Activated CD4-positive, CD25-positive, alpha-beta regulatory T cell treated with anti-CD3 and anti-CD28 coated beads, Interleukin-2, amount 50 U/mL, for 24 hours (primary cell): ENCODE measurements around the gene RYR3.
"Not testable (repeated sequence)": the region's sequence is repeated elsewhere in the genome, so short reads cannot be mapped to it uniquely, and the experiment has no call there.

Experiments
- ATAC-seq, 2 donors: fragments of 150-1000 bp; cut with Tn5 transposase; one replicate each; pipeline ENCODE4 v1.10.0; 2021; ENCODE audit warnings: mild to moderate bottlenecking in 1 of 2, moderate library complexity in 1 of 2

RYR3 gene

GRCh38 chr15:33788906-33789540 is 478.3 kb downstream of the RYR3 start:
- ATAC-seq, result no peak

DNA sequence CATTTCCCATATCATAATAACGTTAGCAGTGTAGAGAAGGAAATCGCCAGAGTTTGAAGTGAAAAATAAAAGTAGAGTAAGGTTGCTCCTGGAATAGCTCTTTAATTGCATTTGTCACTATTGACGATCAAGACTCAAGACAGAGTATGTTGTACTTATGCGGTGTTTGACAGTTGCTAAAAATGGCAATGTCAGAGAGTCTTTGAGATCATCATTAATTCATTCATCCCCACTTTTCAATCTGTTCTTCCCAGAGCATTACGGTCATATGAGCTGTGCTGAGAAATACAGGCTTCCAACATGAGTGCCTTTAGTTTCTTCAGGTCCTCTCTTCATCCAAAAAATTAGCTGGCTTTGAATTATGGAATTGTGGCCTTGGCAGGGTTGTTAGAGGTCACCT is 483.7 kb downstream of the RYR3 start:
- no peak for ATAC-seq

GRCh38 chr15:33795070-33795469 is 484.3 kb downstream of the RYR3 start:
- no peak for ATAC-seq

DNA sequence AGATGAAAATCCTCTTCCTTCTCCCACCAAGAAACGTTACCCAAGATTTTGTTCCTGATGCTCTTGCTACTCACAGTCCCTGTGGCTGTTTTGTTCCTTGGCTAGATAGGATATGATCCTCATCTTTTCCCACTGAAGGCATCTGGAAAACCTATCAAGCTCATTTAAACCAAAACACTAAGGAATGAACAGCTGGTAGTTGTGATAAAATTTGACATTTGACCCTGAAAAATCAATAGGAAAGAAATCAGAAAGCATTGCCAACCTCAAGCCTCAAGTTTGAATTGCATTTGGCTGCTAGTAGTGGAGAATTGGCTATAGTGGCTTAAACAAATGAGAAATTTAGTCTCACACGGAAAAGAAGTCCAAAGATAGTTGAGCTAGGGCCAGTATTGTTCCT is 486.9 kb downstream of the RYR3 start:
- no peak for ATAC-seq

DNA sequence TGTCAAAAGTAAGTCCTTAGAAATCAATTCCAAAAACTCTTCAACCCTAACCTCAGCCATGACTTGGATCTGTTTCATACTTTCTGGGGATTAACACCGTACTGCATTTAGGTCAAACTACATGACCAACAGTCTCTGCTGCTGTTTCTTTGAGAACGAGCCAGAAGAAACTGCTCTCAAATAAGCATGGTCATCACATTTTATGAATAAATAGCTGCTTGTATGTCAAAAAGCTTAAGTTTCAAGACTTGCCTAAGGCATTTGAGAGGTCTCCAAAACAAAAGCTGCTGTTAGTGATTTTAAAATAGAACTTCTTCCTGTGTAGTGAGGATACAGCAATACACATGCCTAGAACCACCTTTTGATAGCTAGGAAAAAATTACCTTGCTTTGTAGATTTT is 491.2 kb downstream of the RYR3 start:
- ATAC-seq, result no peak

GRCh38 chr15:33807665-33808064 is 496.9 kb downstream of the RYR3 start:
- ATAC-seq, result no peak

DNA sequence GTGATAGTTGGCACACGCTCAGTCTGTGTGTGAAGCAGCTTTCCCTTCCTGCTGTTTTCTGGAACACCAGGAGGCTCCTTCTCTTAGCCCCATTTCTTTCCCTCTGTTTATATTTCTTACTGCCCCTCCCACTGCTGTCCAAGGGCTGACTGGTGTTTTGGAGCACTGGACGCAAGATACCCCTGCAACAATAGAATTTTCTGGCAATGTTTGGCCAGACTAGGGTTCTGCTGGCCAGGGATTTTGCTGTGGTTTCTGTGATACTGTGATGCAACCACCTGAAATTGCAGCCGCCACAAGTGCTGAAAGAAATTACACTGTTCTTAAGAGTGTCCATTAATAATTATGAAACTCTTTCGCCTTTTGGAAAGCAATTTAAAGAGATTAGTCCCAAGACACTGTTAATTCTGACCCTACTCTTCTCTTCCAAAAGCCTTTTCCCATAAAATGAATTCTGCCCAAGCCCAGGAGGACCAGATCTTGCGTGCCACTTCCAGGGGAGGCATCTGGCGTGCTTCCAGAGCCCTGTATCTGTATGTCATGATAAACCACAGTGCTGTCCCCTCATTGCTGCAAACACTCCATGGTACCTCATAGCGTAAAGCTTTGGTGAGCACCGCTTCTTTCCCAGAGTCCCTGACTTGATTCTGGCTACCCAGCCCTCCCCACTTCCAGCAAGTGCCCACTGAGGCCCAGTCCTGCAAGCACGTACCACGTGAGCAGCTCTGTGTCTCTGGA is 498.1 kb downstream of the RYR3 start:
- ATAC-seq, result no peak

DNA sequence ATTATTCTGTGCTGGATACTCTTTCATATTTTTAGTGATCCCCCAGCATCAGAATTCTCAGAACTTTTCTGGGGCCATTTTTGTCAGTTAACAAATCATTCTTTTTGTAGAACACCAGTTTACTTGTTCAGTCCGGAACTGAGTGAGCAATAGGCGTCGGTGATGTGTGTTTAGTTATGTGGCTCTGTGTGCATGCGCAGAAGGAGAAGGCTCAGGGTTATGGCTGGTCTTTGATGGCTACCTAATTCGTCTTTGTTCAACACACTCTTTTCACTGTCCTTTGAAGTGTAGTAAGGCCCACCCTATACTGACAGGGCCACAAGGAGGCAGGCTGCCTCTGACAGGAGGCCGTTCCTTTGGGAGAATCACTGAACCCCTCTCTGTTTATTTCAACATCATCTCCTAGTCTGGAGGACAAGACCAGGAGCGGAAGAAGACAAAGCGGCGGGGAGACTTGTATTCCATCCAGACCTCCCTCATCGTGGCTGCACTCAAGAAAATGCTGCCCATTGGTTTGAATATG is 499.4 kb downstream of the RYR3 start:
- ATAC-seq, result no peak

- no peak for ATAC-seq
Observed at GRCh38 chr15:33810806-33811205, 500.0 kb downstream of the RYR3 start.

DNA sequence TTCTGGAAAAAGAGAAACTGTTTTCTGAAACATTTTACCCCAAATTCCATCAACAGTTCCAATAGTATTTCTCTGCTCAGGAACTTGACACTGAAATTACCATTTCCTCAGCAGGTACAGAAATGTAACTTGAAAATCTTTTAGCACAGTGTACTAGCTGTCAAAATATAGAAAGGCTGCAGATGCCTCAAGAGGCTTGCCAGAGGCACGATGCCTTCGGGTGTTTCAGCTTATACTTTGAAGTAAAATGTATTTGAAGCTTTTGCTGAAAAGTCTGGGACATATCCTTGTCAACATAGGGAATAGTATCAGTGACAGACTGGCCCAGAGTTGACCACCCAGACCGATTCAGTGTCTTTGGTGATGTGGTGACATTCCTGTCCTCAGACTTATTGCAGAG is 503.1 kb downstream of the RYR3 start:
- ATAC-seq, result no peak

DNA sequence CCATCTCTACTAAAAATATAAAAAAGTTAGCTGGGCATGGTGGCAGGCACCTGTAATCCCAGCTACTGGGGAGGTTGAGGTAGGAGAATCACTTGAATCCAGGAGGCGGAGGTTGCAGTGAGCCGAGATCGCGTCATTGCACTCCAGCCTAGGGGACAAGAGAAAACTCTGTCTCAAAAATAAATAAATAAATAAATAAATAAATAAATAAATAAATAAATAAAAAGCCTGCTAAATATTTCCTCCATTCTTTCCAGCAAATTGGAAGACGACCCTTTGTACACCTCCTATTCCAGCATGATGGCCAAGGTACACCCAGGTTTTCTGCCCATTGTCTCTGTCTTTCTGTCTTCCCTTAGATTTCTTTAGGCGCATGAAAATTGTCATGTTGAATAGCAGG is 508.7 kb downstream of the RYR3 start:
- not testable (repeated sequence) for ATAC-seq

- ATAC-seq, result no peak
Observed at GRCh38 chr15:33822479-33822878, 511.7 kb downstream of the RYR3 start.

DNA sequence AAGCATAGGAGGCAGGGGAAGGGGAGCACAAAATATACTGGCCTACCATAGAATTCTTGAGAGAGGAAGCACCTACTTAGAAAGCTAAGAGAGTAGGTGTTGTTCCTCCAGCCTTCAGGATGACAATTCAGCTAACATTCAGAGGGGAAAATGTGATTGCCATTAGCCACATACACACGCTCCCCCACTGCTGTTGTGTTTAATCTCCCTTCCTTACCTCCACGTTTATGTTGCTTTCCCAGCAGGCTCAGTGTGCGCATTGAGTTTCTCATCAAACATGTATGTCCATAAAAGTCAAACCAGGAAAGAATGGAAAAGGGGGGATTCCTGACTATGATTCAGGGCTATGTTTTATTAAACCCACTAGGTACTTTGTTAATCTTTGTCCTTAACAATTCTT is 512.4 kb downstream of the RYR3 start:
- no peak for ATAC-seq

DNA sequence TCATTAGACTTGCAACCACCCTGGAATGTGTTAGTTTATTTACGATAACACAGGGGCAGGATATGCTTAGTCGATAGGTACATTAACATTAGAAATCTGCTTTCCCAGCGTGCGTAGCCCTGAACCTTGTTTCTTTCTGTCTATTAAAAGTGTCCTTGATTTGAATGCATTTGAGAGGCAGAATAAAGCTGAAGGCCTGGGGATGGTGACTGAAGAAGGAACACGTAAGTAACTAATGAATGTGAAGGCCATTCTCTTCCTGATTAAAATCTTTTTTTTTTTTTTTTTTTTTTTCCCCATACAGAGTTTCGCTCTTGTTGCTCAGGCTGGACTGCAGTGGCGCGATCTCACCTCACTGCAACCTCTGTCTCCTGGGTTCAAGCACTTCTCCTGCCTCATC is 514.7 kb downstream of the RYR3 start:
- no peak for ATAC-seq

DNA sequence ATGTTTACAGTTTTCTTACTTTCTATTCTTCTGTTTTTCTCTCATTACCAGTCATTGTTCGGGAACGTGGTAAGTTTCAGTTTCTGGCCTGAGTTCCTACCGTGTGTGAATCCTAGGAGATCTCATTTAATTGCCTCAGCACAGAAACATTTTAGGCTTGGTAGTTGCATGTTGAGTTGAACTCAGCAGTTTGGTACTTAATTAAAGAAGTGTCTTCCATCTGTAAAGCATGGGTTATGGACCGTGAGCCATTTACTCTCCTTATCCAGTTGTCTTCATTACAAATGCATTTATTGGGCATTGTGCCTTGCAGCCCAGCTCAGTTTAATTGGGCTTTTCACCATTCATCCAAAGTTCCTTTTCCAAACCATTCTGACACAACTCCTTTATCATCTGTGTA is 515.4 kb downstream of the RYR3 start:
- ATAC-seq, result no peak

DNA sequence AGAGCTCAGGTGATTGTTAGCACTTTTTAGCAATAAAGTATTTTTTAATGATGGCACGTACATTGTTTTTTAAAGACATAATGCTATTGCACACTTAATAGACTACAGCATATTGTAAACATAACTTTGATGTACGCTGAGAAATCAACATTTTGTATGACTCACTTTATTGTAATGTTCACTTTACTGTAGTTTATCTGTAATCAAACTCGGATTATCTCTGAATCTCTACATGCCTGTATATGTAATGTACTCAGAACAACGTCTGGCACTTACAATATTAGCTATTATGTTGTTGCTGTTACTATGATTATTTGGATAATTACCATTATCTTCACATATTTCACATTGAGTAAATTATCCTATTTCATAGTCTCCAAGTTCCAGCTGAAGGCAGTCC is 519.6 kb downstream of the RYR3 start:
- ATAC-seq, result no peak

DNA sequence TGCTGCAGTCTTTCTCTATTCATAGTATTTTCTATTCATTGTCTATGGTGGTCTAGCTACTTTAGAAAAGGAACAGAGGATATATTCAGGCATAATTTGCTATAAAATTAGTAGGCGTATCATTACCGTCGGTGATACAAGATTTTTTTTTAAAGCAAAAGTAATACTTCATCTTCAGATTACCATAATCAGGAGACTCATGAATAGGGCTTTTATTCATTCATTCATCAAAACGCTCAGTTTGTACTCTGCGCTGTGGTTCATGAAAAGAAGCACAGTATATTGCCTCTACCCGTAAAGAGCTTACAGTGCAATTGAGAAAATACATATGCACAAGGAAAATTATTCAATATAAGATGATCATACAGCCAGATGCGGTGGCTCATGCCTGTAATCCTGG is 520.9 kb downstream of the RYR3 start:
- ATAC-seq, result no peak

DNA sequence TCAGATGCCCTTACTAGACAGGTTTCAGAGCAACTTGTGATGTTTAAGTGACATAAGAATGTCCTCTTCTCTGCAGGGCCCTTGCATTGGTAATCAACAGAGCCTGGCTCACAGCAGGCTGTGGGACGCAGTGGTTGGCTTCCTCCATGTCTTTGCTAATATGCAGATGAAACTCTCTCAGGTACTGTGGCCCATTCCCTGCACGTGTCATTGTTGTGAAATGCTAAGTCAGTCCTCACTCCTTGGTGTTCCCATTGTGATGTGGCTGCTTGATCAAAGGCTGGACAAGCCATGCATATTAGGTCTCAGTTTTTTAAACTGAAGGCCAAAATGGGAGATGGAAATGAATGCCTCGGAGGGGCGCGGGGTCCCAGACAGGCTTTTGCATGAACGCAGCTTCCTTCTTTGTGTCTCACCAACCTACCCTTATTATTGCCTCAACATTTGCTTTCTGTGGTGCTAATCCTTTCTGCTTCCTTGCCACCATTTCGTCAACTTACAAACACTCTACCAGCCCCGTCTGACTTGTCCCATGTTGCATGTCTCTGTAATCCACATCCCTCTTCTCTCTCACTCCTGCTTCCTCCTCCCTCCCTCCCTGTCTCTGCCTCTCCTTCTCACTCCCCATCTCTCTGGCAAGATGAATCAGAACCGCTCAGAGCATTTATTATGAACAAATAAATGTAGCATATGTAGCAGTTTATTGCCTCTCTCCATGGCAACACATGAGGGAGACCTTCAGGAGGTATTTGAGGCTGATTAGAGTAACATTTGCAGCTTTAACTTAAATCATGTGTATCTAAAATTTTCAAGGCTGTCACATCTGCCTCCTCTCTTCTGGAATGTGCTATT is 524.4 kb downstream of the RYR3 start:
- no peak for ATAC-seq

- ATAC-seq, result no peak
Observed at GRCh38 chr15:33837294-33837693, 526.5 kb downstream of the RYR3 start.

- ATAC-seq, result no peak
Observed at GRCh38 chr15:33839540-33839939, 528.8 kb downstream of the RYR3 start.

- no peak for ATAC-seq
Observed at GRCh38 chr15:33840615-33841014, 529.8 kb downstream of the RYR3 start.

DNA sequence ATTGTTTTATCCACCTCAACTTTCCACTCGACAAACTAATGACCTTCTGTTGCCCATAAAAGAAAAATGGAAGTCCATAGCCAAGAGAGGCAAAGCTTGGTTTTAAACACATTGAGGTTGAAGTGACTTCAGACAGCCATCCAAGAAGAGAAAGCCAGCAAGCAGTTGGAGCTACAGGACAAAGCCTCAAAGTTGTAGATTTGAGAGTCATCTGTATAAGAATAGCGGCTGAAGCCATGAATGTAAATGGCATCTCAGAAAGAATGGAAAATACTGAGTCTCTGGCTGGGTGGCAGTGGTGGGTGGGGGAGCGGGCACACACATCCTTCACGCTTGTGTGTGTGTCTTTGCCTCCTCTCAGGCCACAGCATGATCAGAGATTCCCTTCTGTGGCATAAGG is 533.4 kb downstream of the RYR3 start:
- no peak for ATAC-seq

DNA sequence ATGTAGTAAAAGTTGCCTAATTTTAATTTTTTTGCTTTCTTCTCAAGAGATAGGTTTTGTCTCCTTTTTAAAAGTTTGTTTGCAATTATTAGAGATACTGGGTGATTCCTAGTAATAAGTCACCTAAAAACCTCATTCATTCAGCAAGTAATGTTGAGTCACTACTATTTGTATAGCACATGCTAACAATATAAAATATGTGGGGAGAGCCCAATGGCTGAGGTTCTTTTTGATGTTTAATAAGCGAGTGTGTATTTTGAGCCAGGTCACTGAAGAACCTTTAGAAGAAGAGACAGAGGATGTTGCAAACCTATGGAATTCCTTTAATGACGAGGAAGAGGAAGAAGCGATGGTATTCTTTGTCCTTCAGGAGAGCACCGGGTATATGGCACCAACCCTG is 533.8 kb downstream of the RYR3 start:
- no peak for ATAC-seq

DNA sequence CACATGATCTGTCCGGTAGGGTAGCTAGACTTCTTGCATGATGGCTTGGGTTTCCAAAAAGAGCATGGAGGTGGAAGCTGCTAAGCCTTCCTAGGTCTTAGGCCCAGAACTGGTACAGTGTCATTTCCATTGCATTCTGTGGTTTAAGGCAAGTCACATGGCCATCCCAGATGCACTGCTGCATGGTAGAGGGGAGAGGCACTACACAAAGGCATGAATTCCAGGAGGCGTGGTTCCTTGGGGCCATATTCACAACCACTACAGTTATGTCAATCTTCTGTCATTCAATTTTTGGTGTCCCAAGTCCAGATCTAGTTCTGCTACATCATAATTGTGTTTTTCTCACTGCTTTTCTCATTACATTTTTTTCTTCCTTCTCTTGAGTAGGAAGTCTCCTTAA is 535.4 kb downstream of the RYR3 start:
- ATAC-seq, result no peak
